ENCODE measurements around the gene DOCK1. TPM values are rescaled to one million over a fixed set of nuclear protein-coding genes. Genes with fewer than 3 reads are reported as not detected.

Gene DOCK1
- total and polyA plus RNA-seq, 7 experiments from 2014 or later = 0.11 to 1.2 (median 0.34) TPM; not detected in 2

DNA sequence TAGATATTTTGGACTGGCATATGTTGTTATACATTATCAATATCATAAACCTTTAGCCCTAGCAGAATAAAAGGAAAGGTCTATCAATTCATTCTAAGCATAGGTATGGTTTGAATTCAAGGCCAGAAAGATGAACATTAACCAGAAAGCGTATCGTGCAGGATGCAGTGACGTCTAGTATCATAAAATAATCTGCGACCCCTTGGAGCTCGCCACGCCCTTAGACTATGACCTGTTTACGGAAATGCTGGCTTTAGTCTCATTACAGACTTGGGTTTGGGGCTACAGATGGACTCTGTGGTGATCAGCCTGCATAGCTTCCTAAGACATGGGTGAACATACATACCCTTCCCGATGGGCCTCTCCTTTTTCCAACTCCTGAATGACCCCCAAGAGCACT, 269.6 kb downstream of the DOCK1 start:
- Mint-ChIP-seq H3K27ac (no peak overlapping the region), H3K9me3 (no peaks in the 10 kb centered on the region), H3K4me3 (no peak overlapping the region), H3K4me1 (no peaks in the 10 kb centered on the region), H3K36me3 (no peaks in the 10 kb centered on the region), H3K27me3 (peaks cover 0 to 13% (median 0%) of the 10 kb centered on the region in 5 donors)
- Histone ChIP-seq H3K27me3 (ENCODE audit: control insufficient read depth in 2 of 2, insufficient read depth in 2 of 2, low read length in 2 of 2) (no peaks in the 10 kb centered on the region), H3K4me1 (ENCODE audit: control insufficient read depth in 2 of 2, insufficient read depth in 2 of 2, low read length in 2 of 2) (no peaks in the 10 kb centered on the region), H3K27ac (ENCODE audit: low read depth, low read length) (no peak overlapping the region), H3K36me3 (ENCODE audit: control insufficient read depth in 2 of 3, insufficient read depth in 3 of 3, low read length in 3 of 3) (no peaks in the 10 kb centered on the region), H3K4me3 (ENCODE audit: low read length) (no peak overlapping the region), H3K9me3 (ENCODE audit: control insufficient read depth in 2 of 3, low read length in 3 of 3) (no peaks in the 10 kb centered on the region)
- no peak for DNase-seq
- ChIA-PET POLR2A (no interaction called here), CTCF (no interaction called here)
- no peak for ATAC-seq
- intact Hi-C loops (cut with micrococcal nuclease) = no loop called here

DNA sequence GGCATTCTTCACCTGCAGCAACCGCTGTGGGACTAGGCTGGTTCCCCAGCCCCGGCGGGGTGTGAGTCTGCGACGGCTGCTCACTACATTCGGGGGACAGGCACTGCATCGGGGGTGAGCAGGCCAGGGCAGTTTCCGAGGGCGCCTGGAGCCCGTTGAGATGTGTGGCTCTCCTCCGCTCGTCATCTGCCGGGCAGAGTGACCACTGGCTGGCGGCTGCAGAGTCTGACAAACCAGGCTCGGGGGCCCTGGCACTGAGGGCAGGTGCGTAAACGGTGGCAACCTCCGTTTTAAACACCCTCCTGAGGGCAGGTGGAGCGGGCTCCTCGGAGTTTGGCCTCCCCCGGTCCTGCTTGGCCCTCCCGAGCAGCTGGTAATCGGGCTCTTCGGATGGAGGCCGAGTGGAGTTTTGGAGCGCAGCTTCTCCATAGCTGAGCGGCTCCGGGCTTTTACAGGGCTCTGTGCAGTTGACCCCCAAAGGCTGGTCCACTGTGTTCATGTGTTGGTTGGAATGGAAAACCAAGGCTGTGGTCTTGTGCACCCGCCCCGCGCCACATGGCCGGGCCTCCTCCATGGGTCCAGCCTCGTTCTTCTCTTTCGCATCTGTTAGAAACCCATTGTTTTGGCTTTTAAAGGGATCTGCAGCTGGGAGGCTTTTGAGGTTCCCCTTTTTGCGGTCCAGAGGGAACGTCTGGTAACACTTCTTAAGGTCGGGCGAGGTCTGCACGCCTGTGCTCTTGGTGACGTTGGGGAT, 270.3 kb downstream of the DOCK1 start:
- Histone ChIP-seq H3K4me1 (ENCODE audit: control insufficient read depth in 2 of 2, insufficient read depth in 2 of 2, low read length in 2 of 2) (no peaks in the 10 kb centered on the region), H3K4me3 (ENCODE audit: low read length) (no peak overlapping the region), H3K36me3 (ENCODE audit: control insufficient read depth in 2 of 3, insufficient read depth in 3 of 3, low read length in 3 of 3) (no peaks in the 10 kb centered on the region), H3K27ac (ENCODE audit: low read depth, low read length) (no peak overlapping the region), H3K27me3 (ENCODE audit: control insufficient read depth in 2 of 2, insufficient read depth in 2 of 2, low read length in 2 of 2) (no peaks in the 10 kb centered on the region), H3K9me3 (ENCODE audit: control insufficient read depth in 2 of 3, low read length in 3 of 3) (no peaks in the 10 kb centered on the region)
- Mint-ChIP-seq H3K9me3 (no peaks in the 10 kb centered on the region), H3K27ac (no peak overlapping the region), H3K4me1 (no peaks in the 10 kb centered on the region), H3K27me3 (peaks cover 0 to 13% (median 0%) of the 10 kb centered on the region in 5 donors), H3K36me3 (no peaks in the 10 kb centered on the region), H3K4me3 (no peak overlapping the region)
- CTCF ChIA-PET = no interaction called here
- DNase-seq = no peak
- POLR2A ChIA-PET = no interaction called here
- intact Hi-C loops (cut with micrococcal nuclease) = no loop called here
- no peak for ATAC-seq

DNA sequence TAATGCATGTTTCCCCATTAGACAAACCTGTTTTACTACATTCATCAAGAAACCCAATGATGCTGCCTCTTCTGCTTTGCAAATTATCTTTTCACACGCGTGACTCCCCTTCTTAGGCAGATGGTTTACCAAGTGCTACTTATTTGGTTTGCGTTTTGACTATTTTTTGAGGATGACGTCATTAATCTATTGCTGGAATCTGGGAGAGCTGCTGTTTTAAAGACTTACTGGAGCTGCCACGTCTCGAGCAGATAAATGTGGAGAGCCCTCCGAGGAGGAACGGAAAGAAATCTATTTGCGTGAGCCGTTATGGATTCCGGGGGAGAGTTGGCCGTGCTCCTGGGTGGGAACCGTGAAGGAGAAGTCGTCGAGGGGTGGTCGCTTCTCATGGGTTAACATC, 271.4 kb downstream of the DOCK1 start:
- ATAC-seq = no peak
- H3K36me3 ChIP-seq (ENCODE audit: control insufficient read depth in 2 of 3, insufficient read depth in 3 of 3, low read length in 3 of 3) = no peaks in the 10 kb centered on the region
- POLR2A ChIA-PET = no interaction called here

DNA sequence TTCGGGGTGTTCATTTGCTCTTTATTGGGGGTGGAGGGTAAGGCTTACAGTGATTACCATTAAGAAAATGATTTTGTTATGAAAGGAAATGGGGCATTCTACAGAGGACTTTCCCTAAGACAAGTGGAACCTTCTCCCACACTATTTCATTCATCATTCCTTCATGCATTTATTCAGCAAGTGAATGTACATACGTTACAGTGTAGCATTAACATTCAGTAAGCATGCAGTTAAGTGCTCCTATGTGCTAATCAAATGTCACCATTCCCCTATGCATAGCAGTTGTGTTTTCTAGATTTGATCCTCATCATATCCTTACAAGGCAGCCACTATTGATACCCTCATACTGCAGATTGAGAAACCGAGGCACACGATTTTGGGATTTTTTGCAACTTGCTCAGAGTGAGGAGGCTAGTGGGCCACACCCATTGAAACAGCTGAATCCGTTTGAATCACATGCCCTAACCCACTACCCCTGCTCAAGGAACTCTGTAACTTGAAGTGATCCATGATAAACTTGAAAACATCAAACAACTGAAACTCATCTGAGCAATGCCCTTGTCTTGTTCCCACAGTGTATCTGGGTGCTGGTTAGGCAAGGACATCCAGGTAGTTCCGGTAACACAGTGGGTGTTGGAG, 274.5 kb downstream of the DOCK1 start:
- no peaks in the 10 kb centered on the region for H3K36me3 ChIP-seq (ENCODE audit: control insufficient read depth in 2 of 3, insufficient read depth in 3 of 3, low read length in 3 of 3)
- H3K4me1 ChIP-seq (ENCODE audit: control insufficient read depth in 2 of 2, insufficient read depth in 2 of 2, low read length in 2 of 2) = no peaks in the 10 kb centered on the region
- Mint-ChIP-seq H3K4me3 (no peak overlapping the region), H3K9me3 (peaks cover 0 to 2% (median 0%) of the 10 kb centered on the region in 11 donors), H3K36me3 (no peaks in the 10 kb centered on the region), H3K27ac (no peak overlapping the region), H3K4me1 (peaks cover 0 to 2% (median 0%) of the 10 kb centered on the region in 7 donors), H3K27me3 (peaks cover 0 to 10% (median 4%) of the 10 kb centered on the region in 5 donors)
- H3K4me3 ChIP-seq (ENCODE audit: low read length) = no peak overlapping the region
- H3K27me3 ChIP-seq (ENCODE audit: control insufficient read depth in 2 of 2, insufficient read depth in 2 of 2, low read length in 2 of 2) = no peaks in the 10 kb centered on the region
- ATAC-seq (no peak), DNase-seq (no peak)
- ChIA-PET CTCF (no interaction called here), POLR2A (no interaction called here)
- intact Hi-C loops (cut with micrococcal nuclease) = no loop called here
- no peaks in the 10 kb centered on the region for H3K9me3 ChIP-seq (ENCODE audit: control insufficient read depth in 2 of 3, low read length in 3 of 3)
- H3K27ac ChIP-seq (ENCODE audit: low read depth, low read length) = no peak overlapping the region

More for the DNA sequence above, 271.4 kb downstream of the DOCK1 start:
- Histone ChIP-seq H3K27ac (ENCODE audit: low read depth, low read length) (no peak overlapping the region), H3K27me3 (ENCODE audit: control insufficient read depth in 2 of 2, insufficient read depth in 2 of 2, low read length in 2 of 2) (no peaks in the 10 kb centered on the region), H3K4me3 (ENCODE audit: low read length) (no peak overlapping the region), H3K9me3 (ENCODE audit: control insufficient read depth in 2 of 3, low read length in 3 of 3) (no peaks in the 10 kb centered on the region), H3K4me1 (ENCODE audit: control insufficient read depth in 2 of 2, insufficient read depth in 2 of 2, low read length in 2 of 2) (no peaks in the 10 kb centered on the region)
- Mint-ChIP-seq H3K4me3 (no peak overlapping the region), H3K4me1 (no peaks in the 10 kb centered on the region), H3K9me3 (no peaks in the 10 kb centered on the region), H3K27me3 (peaks cover 0 to 13% (median 0%) of the 10 kb centered on the region in 5 donors), H3K36me3 (no peaks in the 10 kb centered on the region), H3K27ac (no peak overlapping the region)
- intact Hi-C loops (cut with micrococcal nuclease) = no loop called here
- no peak for DNase-seq
- CTCF ChIA-PET = no interaction called here

DNA sequence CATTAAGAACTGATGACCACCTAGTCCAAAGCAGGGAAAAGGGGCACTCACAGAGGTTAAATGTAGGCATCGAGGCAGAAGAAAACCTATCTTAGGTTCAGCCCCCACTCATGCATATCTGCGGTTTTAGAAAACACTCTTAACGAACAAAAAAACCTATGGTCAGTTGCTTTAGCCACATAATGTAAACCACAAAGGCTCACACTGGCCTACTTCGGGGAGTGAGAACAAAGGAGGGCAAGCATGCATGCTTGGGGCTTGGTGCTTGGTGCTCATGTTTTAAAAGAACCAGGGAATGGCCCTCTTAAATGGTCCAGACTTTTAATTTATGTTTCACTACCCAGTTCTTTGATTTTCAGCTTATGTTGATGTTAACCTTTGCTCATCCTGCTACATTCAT, 276.9 kb downstream of the DOCK1 start:
- Mint-ChIP-seq H3K4me3 (no peak overlapping the region), H3K27ac (no peak overlapping the region), H3K36me3 (no peaks in the 10 kb centered on the region), H3K9me3 (peaks cover 0 to 6% (median 3%) of the 10 kb centered on the region in 11 donors), H3K4me1 (peaks cover 0 to 2% (median 0%) of the 10 kb centered on the region in 7 donors), H3K27me3 (peaks cover 0 to 11% (median 0%) of the 10 kb centered on the region in 5 donors)
- H3K4me1 ChIP-seq (ENCODE audit: control insufficient read depth in 2 of 2, insufficient read depth in 2 of 2, low read length in 2 of 2) = no peaks in the 10 kb centered on the region
- H3K36me3 ChIP-seq (ENCODE audit: control insufficient read depth in 2 of 3, insufficient read depth in 3 of 3, low read length in 3 of 3) = no peaks in the 10 kb centered on the region
- no peaks in the 10 kb centered on the region for H3K27me3 ChIP-seq (ENCODE audit: control insufficient read depth in 2 of 2, insufficient read depth in 2 of 2, low read length in 2 of 2)
- CTCF ChIA-PET = no interaction called here
- H3K27ac ChIP-seq (ENCODE audit: low read depth, low read length) = no peak overlapping the region
- no peak overlapping the region for H3K4me3 ChIP-seq (ENCODE audit: low read length)
- intact Hi-C loops (cut with micrococcal nuclease) = no loop called here
- no peaks in the 10 kb centered on the region for H3K9me3 ChIP-seq (ENCODE audit: control insufficient read depth in 2 of 3, low read length in 3 of 3)
- no peak for ATAC-seq
- DNase-seq = no peak
- POLR2A ChIA-PET = no interaction called here

DNA sequence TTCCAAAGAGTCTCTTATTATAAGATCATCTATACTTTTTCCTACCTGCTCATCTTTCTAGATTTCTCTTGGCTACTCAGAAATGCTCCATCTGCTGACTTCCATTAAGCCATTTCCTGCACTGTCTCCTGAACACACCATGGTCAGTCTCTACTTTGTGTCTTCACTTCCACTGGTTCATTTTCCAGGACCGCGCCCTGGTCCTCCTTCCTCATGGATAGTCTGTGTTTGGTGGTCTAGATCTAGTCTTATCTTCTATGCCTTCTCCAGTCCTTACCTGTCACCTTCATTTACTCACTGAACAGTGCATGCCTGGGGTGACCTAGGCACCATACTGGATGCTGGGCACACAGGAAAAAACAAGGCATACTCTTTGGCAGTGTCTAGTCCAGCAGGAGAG, 279.4 kb downstream of the DOCK1 start:
- H3K36me3 Mint-ChIP-seq = no peaks in the 10 kb centered on the region
- no peaks in the 10 kb centered on the region for H3K9me3 ChIP-seq (ENCODE audit: control insufficient read depth in 2 of 3, low read length in 3 of 3)
- peaks cover 0 to 6% (median 3%) of the 10 kb centered on the region in 11 donors for H3K9me3 Mint-ChIP-seq
- no peaks in the 10 kb centered on the region for H3K4me1 ChIP-seq (ENCODE audit: control insufficient read depth in 2 of 2, insufficient read depth in 2 of 2, low read length in 2 of 2)
- ATAC-seq = no peak
- ChIA-PET CTCF (no interaction called here), POLR2A (no interaction called here)
- H3K4me3 ChIP-seq (ENCODE audit: low read length) = no peak overlapping the region
- H3K4me1 Mint-ChIP-seq = peaks cover 0 to 2% (median 0%) of the 10 kb centered on the region in 7 donors
- H3K36me3 ChIP-seq (ENCODE audit: control insufficient read depth in 2 of 3, insufficient read depth in 3 of 3, low read length in 3 of 3) = no peaks in the 10 kb centered on the region
- H3K4me3 Mint-ChIP-seq = no peak overlapping the region
- H3K27ac Mint-ChIP-seq = no peak overlapping the region
- H3K27ac ChIP-seq (ENCODE audit: low read depth, low read length) = no peak overlapping the region
- intact Hi-C loops (cut with micrococcal nuclease) = no loop called here
- DNase-seq = no peak
- no peaks in the 10 kb centered on the region for H3K27me3 ChIP-seq (ENCODE audit: control insufficient read depth in 2 of 2, insufficient read depth in 2 of 2, low read length in 2 of 2)
- H3K27me3 Mint-ChIP-seq = peaks cover 0 to 11% (median 4%) of the 10 kb centered on the region in 5 donors

DNA sequence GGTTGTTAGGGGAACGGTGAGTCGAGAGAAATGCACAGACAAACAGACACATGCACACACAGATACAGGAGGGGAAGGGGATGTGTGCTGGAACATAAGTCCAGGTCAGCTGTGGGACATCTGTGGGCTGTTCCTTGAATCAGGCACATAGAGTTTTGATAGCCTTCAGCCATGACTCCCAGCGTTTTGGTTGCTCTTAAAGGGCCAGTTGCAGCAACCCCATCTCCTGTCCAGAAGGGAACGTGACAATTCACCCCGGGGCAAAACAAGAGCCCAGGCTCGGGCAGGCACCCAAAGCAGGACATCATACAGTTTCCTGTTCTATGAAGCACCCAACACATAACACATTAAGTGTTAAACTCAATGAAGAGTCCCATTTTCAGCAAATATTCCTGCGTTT, 281.6 kb downstream of the DOCK1 start:
- H3K27ac Mint-ChIP-seq = no peak overlapping the region
- intact Hi-C loops (cut with micrococcal nuclease) = no loop called here
- no peak for ATAC-seq
- Histone ChIP-seq H3K36me3 (ENCODE audit: control insufficient read depth in 2 of 3, insufficient read depth in 3 of 3, low read length in 3 of 3) (no peaks in the 10 kb centered on the region), H3K27ac (ENCODE audit: low read depth, low read length) (no peak overlapping the region), H3K9me3 (ENCODE audit: control insufficient read depth in 2 of 3, low read length in 3 of 3) (no peaks in the 10 kb centered on the region), H3K4me3 (ENCODE audit: low read length) (no peak overlapping the region), H3K4me1 (ENCODE audit: control insufficient read depth in 2 of 2, insufficient read depth in 2 of 2, low read length in 2 of 2) (no peaks in the 10 kb centered on the region), H3K27me3 (ENCODE audit: control insufficient read depth in 2 of 2, insufficient read depth in 2 of 2, low read length in 2 of 2) (no peaks in the 10 kb centered on the region)
- H3K4me3 Mint-ChIP-seq = no peak overlapping the region
- peaks cover 0 to 6% (median 3%) of the 10 kb centered on the region in 11 donors for H3K9me3 Mint-ChIP-seq
- H3K36me3 Mint-ChIP-seq = no peaks in the 10 kb centered on the region
- no peak for DNase-seq
- CTCF ChIA-PET = no interaction called here
- POLR2A ChIA-PET = no interaction called here
- H3K4me1 Mint-ChIP-seq = peaks cover 0 to 2% (median 0%) of the 10 kb centered on the region in 7 donors
- H3K27me3 Mint-ChIP-seq = peaks cover 6 to 18% (median 13%) of the 10 kb centered on the region in 5 donors
